ENCODE results near the gene KLHL29. TPM values are rescaled to one million over a fixed set of nuclear protein-coding genes. Genes with fewer than 3 reads are reported as not detected.

The KLHL29 gene
- total RNA-seq, 2 experiments from 2014 or later = 2.5 to 2.7 TPM

DNA sequence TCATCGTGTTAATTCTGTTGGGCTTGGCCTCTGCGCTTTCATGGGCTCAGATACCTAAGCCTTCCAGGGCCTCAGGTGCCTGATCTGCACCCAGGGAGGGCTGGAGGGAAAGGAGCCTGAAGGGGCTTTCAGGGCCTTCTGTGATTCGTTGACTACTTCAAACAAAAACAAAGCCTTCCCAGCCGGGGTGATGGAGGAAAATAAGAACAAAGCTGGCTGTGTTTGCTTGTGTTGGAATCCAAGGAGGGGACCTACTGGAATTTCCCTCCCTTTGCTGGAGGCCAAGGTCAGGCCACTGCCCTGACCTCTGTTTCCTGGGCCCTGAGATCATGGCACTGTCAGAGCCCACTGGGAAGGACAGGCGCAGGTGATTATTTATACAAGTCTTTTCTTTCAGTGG lies 135.3 kb downstream of the KLHL29 start:
- Mint-ChIP-seq H3K36me3 (ENCODE audit: low read depth) (no peaks in the 10 kb centered on the region), H3K27me3 (peaks cover 10% of the 10 kb centered on the region), H3K27ac (no peak overlapping the region), H3K4me3 (no peak overlapping the region), H3K4me1 (ENCODE audit: low read depth) (no peaks in the 10 kb centered on the region), H3K9me3 (no peaks in the 10 kb centered on the region)
- H3K27ac ChIP-seq (ENCODE audit: low read depth in 1 of 2, low read length in 2 of 2) = no peak overlapping the region
- ChIA-PET POLR2A (interaction anchor here (1.5 kb wide), 1 partner anchor 9 kb away, joined by 4 read pairs; no protein-coding TSS in a partner anchor), CTCF (interaction anchor here (1.3 kb wide), 1 partner anchor 11 kb away, joined by 4 read pairs; no protein-coding TSS in a partner anchor)
- intact Hi-C loops (cut with DNase I, micrococcal nuclease) = no loop called here
- H3K4me3 ChIP-seq (ENCODE audit: low read length) = no peak overlapping the region
- ATAC-seq (ENCODE audit: poor library complexity) = no peak
- no peaks in the 10 kb centered on the region for H3K4me1 ChIP-seq (ENCODE audit: insufficient read depth, low read length)
- no peaks in the 10 kb centered on the region for H3K9me3 ChIP-seq (ENCODE audit: control insufficient read depth in 1 of 2, insufficient read depth in 1 of 2, low read length in 2 of 2)
- H3K36me3 ChIP-seq (ENCODE audit: insufficient read depth, low read length) = no peaks in the 10 kb centered on the region
- DNase-seq = no peak
- no peaks in the 10 kb centered on the region for H3K27me3 ChIP-seq (ENCODE audit: control insufficient read depth in 1 of 2, insufficient read depth in 2 of 2, low read length in 2 of 2)
- TF ChIP-seq, protein P1, sequence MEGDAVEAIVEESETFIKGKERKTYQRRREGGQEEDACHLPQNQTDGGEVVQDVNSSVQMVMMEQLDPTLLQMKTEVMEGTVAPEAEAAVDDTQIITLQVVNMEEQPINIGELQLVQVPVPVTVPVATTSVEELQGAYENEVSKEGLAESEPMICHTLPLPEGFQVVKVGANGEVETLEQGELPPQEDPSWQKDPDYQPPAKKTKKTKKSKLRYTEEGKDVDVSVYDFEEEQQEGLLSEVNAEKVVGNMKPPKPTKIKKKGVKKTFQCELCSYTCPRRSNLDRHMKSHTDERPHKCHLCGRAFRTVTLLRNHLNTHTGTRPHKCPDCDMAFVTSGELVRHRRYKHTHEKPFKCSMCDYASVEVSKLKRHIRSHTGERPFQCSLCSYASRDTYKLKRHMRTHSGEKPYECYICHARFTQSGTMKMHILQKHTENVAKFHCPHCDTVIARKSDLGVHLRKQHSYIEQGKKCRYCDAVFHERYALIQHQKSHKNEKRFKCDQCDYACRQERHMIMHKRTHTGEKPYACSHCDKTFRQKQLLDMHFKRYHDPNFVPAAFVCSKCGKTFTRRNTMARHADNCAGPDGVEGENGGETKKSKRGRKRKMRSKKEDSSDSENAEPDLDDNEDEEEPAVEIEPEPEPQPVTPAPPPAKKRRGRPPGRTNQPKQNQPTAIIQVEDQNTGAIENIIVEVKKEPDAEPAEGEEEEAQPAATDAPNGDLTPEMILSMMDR (IDR thresholded peaks at IDR 0.05) = no peak

DNA sequence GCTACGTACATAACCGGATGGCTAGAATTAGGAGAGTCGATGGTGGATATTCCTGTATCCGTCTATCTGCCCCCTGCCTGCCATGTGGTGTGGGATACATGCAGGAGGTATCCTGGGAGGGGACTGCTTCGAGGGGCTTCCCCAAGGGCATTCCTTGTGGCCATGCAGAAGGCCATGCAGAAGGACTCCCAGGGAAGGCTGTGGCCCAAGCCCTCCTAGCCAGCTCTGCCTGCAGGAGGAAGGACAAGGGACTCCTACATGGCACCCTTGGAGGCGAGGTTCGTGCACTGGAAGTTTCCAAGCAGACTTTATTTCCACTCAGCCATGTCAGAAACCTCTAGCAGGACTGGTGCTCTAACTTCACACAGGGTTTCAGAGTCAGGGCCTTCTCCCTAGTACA lies 136.1 kb downstream of the KLHL29 start:
- intact Hi-C loops (cut with DNase I, micrococcal nuclease) = no loop called here
- ATAC-seq (ENCODE audit: poor library complexity) = no peak
- no peaks in the 10 kb centered on the region for H3K27me3 ChIP-seq (ENCODE audit: control insufficient read depth in 1 of 2, insufficient read depth in 2 of 2, low read length in 2 of 2)
- ChIA-PET POLR2A (interaction anchor here (1.5 kb wide), 1 partner anchor 10 kb away, joined by 4 read pairs; no protein-coding TSS in a partner anchor), CTCF (no interaction called here)
- no peaks in the 10 kb centered on the region for H3K36me3 Mint-ChIP-seq (ENCODE audit: low read depth)
- no peaks in the 10 kb centered on the region for H3K36me3 ChIP-seq (ENCODE audit: insufficient read depth, low read length)
- no peak overlapping the region for H3K27ac Mint-ChIP-seq
- no peak overlapping the region for H3K4me3 ChIP-seq (ENCODE audit: low read length)
- H3K4me1 ChIP-seq (ENCODE audit: insufficient read depth, low read length) = peaks cover 5% of the 10 kb centered on the region
- no peak overlapping the region for H3K27ac ChIP-seq (ENCODE audit: low read depth in 1 of 2, low read length in 2 of 2)
- DNase-seq = no peak
- H3K9me3 ChIP-seq (ENCODE audit: control insufficient read depth in 1 of 2, insufficient read depth in 1 of 2, low read length in 2 of 2) = no peaks in the 10 kb centered on the region
- TF ChIP-seq, protein P1 (IDR thresholded peaks at IDR 0.05) = no peak
- no peaks in the 10 kb centered on the region for H3K9me3 Mint-ChIP-seq
- H3K4me1 Mint-ChIP-seq (ENCODE audit: low read depth) = peaks cover 4% of the 10 kb centered on the region
- no peak overlapping the region for H3K4me3 Mint-ChIP-seq
- peaks cover 4% of the 10 kb centered on the region for H3K27me3 Mint-ChIP-seq

DNA sequence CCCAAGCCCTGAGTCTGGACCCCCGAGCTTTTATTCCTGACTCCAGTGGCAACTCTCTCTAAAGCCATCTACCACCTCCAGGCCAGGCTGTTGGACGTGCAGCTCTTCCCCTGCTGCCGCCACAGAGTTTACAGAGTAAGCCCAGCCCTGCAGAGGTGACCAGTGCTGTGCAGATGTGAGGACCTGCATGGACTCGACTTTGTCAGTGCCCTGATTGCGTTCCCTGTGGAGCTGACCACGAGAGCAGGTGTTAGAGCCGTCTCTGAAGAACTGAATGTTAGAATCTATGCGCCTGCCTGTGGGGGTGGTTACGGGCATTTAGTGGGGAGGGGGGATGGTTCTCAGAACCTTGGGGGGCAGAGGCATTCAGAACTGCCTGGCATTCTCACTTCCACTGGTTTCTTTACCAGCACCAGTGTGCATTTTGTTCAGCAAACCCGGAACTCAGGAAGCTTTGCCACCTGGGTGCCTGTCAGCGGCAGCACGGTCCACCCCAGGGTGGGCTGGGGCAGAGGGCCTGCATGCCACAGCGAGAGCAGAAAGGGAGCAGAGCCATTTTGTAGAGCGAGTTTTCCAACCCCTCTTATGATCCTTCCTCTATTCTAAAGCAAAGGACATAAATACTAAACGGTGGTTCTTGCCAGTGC lies 137.9 kb downstream of the KLHL29 start:
- DNase-seq = no peak
- ChIA-PET CTCF (no interaction called here), POLR2A (no interaction called here)
- H3K27me3 ChIP-seq (ENCODE audit: control insufficient read depth in 1 of 2, insufficient read depth in 2 of 2, low read length in 2 of 2) = no peaks in the 10 kb centered on the region
- H3K27ac ChIP-seq (ENCODE audit: low read depth in 1 of 2, low read length in 2 of 2) = no peak overlapping the region
- H3K4me1 ChIP-seq (ENCODE audit: insufficient read depth, low read length) = peaks cover 9% of the 10 kb centered on the region
- no peak for ATAC-seq (ENCODE audit: poor library complexity)
- Mint-ChIP-seq H3K27ac (no peak overlapping the region), H3K4me3 (no peak overlapping the region), H3K4me1 (ENCODE audit: low read depth) (peaks cover 9% of the 10 kb centered on the region), H3K27me3 (no peaks in the 10 kb centered on the region), H3K9me3 (no peaks in the 10 kb centered on the region), H3K36me3 (ENCODE audit: low read depth) (no peaks in the 10 kb centered on the region)
- no peaks in the 10 kb centered on the region for H3K9me3 ChIP-seq (ENCODE audit: control insufficient read depth in 1 of 2, insufficient read depth in 1 of 2, low read length in 2 of 2)
- TF ChIP-seq, protein P1 (IDR thresholded peaks at IDR 0.05) = no peak
- H3K36me3 ChIP-seq (ENCODE audit: insufficient read depth, low read length) = no peaks in the 10 kb centered on the region
- intact Hi-C loops (cut with DNase I, micrococcal nuclease) = no loop called here
- no peak overlapping the region for H3K4me3 ChIP-seq (ENCODE audit: low read length)
